ENCODE results near the gene USP25.

The USP25 gene

DNA sequence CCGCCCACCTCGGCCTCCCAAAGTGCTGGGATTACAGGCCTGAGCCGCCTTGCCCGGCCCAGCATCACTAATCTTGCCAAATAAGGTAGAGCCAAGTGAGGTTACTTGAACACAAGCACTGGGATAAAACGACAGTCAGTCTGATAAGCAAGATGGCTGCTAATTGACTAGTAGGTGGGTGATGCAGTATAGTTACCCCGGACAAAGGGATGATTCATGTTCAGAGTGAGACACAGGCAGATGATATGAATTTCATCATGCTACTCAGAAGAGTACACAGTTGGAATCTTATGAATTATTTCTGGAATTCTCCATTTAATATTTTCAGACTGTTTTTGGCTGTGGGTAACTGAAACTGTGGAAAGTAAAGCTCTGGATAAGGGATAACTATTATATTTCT is 178.4 kb downstream of the USP25 start:
- Mint-ChIP-seq H3K9me3 (peaks cover 3% of the 10 kb centered on the region), H3K4me3 (no peak overlapping the region), H3K27ac (no peak overlapping the region), H3K4me1 (no peaks in the 10 kb centered on the region), H3K27me3 (no peaks in the 10 kb centered on the region), H3K36me3 (no peaks in the 10 kb centered on the region)
- DNase-seq (ENCODE audit: low spot score in 2 of 2) (no peak), ATAC-seq (ENCODE audit: low read depth) (no peak)

GRCh38 chr21:15928196-15928595 is 198.4 kb downstream of the USP25 start:
- no peak overlapping the region for H3K4me3 Mint-ChIP-seq
- peaks cover 3% of the 10 kb centered on the region for H3K9me3 Mint-ChIP-seq
- H3K27me3 Mint-ChIP-seq, result peaks cover 3% of the 10 kb centered on the region
- no peak overlapping the region for H3K27ac Mint-ChIP-seq
- ATAC-seq (ENCODE audit: low read depth), result no peak
- H3K4me1 Mint-ChIP-seq, result no peaks in the 10 kb centered on the region
- H3K36me3 Mint-ChIP-seq, result no peaks in the 10 kb centered on the region
- DNase-seq (ENCODE audit: low spot score in 2 of 2), result no peak

DNA sequence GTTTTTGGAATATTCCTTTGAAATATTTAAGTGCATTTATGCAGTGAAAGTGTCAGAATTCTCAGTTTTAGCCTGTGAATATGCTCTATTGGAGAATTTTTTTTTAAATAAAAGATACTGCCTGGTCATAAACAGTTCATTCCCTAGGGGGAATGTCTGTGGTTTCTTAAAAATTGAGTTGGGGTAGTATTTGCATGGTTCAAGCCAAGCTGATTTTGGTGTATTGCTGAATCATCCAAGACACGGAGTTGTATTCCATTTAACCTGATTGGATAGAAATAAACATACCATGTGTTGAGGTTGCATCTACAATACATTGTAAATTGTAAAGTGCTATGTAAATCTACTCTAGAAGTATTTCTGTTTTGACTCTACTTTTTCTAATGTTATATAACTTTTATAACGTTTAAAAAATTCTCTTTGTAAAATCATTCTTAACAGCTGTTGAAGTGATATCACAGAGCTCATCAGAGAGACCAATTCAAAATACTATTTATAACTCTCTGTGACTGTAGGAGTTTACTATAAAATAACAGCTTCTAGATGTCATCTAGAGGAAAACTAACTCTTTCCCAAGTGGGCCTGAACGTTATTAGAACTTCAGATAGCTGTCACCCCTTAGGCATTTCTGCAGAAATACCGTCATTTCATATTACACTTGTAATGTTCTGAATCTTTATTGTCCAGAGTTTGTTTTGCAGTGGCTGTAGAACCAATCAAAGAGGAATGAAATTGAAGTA is 199.1 kb downstream of the USP25 start:
- no peak overlapping the region for H3K4me3 Mint-ChIP-seq
- peaks cover 2% of the 10 kb centered on the region for H3K27me3 Mint-ChIP-seq
- no peak overlapping the region for H3K27ac Mint-ChIP-seq
- H3K36me3 Mint-ChIP-seq, result no peaks in the 10 kb centered on the region
- H3K4me1 Mint-ChIP-seq, result no peaks in the 10 kb centered on the region
- ATAC-seq (ENCODE audit: low read depth) (no peak), DNase-seq (ENCODE audit: low spot score in 2 of 2) (no peak)
- peaks cover 3% of the 10 kb centered on the region for H3K9me3 Mint-ChIP-seq

DNA sequence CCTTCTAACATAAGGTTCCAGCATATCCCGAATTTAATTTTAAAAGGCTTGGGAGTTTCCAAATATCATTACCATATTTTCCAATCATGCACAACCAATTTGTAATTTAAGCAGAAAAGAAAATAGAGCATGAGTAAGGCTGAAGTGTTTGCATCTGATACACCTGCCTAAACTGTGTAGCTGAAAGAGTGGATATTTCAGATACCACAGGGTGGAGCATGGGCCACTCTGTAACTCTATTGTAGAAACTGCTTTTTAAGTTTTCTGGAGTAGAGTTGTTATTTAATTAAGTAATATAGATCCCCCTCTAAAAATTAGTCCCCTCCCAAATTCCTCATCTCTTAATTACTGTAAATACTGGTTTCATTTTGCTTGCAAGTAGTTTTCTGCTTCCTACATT is 199.8 kb downstream of the USP25 start:
- Mint-ChIP-seq H3K36me3 (no peaks in the 10 kb centered on the region), H3K27ac (no peak overlapping the region), H3K27me3 (peaks cover under 1% of the 10 kb centered on the region), H3K4me3 (no peak overlapping the region), H3K9me3 (peaks cover 3% of the 10 kb centered on the region), H3K4me1 (no peaks in the 10 kb centered on the region)
- DNase-seq (ENCODE audit: low spot score in 2 of 2), result no peak
- ATAC-seq (ENCODE audit: low read depth), result no peak

Data from memory B cell (primary cell).